Measurements from ENCODE around the gene AOPEP. TPM values are rescaled to one million over a fixed set of nuclear protein-coding genes. Genes with fewer than 3 reads are reported as not detected.
"Not testable (repeated sequence)": the region's sequence is repeated elsewhere in the genome, so short reads cannot be mapped to it uniquely, and the experiment has no call there.

Gene AOPEP
- total RNA-seq, 1 experiment from 2014 or later, result 32.4 TPM

- H3K4me1 Mint-ChIP-seq (ENCODE audit: insufficient read depth, unreplicated experiment), result peaks cover 34% of the 10 kb centered on the region
- intact Hi-C loops (cut with micrococcal nuclease), result loop anchor here (5.0 kb wide), 1 partner anchor 288 kb away; the partner anchor contains the start of gene AOPEP
- ChIA-PET POLR2A (interaction anchor here (1.1 to 7.1 kb wide), 6 partner anchors 7 to 232 kb away, joined by 3 to 134 read pairs (median 4); no protein-coding TSS in a partner anchor), CTCF (interaction anchor here (1.4 kb wide), 2 partner anchors 113 to 233 kb away, joined by 4 read pairs; no protein-coding TSS in a partner anchor)
- no peak for DNase-seq (ENCODE audit: unreplicated experiment)
- no peak overlapping the region for H3K27ac Mint-ChIP-seq (ENCODE audit: low read depth, unreplicated experiment)
- no peaks in the 10 kb centered on the region for H3K27me3 Mint-ChIP-seq (ENCODE audit: insufficient read depth, unreplicated experiment)
- no TSS peak for BruUV-seq (replicated peaks)
- H3K36me3 Mint-ChIP-seq (ENCODE audit: insufficient read depth, unreplicated experiment), result peaks cover 83% of the 10 kb centered on the region
- no peaks in the 10 kb centered on the region for H3K9me3 Mint-ChIP-seq (ENCODE audit: unreplicated experiment)
- H3K4me3 Mint-ChIP-seq (ENCODE audit: unreplicated experiment), result no peak overlapping the region
- TF ChIP-seq CTCF (IDR thresholded peaks at IDR 0.05; ENCODE audit: unreplicated experiment), result no peak
Measured at GRCh38 chr9:95015569-95015968, 289.1 kb downstream of the AOPEP start.

GRCh38 chr9:95017062-95017461 is 290.6 kb downstream of the AOPEP start:
- Mint-ChIP-seq H3K36me3 (ENCODE audit: insufficient read depth, unreplicated experiment) (peaks cover 83% of the 10 kb centered on the region), H3K4me1 (ENCODE audit: insufficient read depth, unreplicated experiment) (peaks cover 41% of the 10 kb centered on the region), H3K4me3 (ENCODE audit: unreplicated experiment) (no peak overlapping the region), H3K27ac (ENCODE audit: low read depth, unreplicated experiment) (peak overlapping the region; percentile 94), H3K9me3 (ENCODE audit: unreplicated experiment) (no peaks in the 10 kb centered on the region), H3K27me3 (ENCODE audit: insufficient read depth, unreplicated experiment) (no peaks in the 10 kb centered on the region)
- no peak for TF ChIP-seq CTCF (IDR thresholded peaks at IDR 0.05; ENCODE audit: unreplicated experiment)
- BruUV-seq (replicated peaks), result no TSS peak
- ChIA-PET CTCF (interaction anchor here (0.6 to 1.7 kb wide), 6 partner anchors 9 to 235 kb away, joined by 3 to 5 read pairs (median 4); no protein-coding TSS in a partner anchor), POLR2A (interaction anchor here (0.6 to 7.1 kb wide), 14 partner anchors 8 to 234 kb away, joined by 3 to 134 read pairs (median 4); no protein-coding TSS in a partner anchor)
- intact Hi-C loops (cut with micrococcal nuclease), result loop anchor here (5.0 kb wide), 1 partner anchor 290 kb away; the partner anchor contains the start of gene AOPEP
- peak; percentile 37 for DNase-seq (ENCODE audit: unreplicated experiment)

- peaks cover 41% of the 10 kb centered on the region for H3K4me1 Mint-ChIP-seq (ENCODE audit: insufficient read depth, unreplicated experiment)
- H3K9me3 Mint-ChIP-seq (ENCODE audit: unreplicated experiment), result no peaks in the 10 kb centered on the region
- DNase-seq (ENCODE audit: unreplicated experiment), result peak; percentile 43
- no TSS peak for BruUV-seq (replicated peaks)
- H3K27me3 Mint-ChIP-seq (ENCODE audit: insufficient read depth, unreplicated experiment), result no peaks in the 10 kb centered on the region
- no peak for TF ChIP-seq CTCF (IDR thresholded peaks at IDR 0.05; ENCODE audit: unreplicated experiment)
- peak overlapping the region; percentile 94 for H3K27ac Mint-ChIP-seq (ENCODE audit: low read depth, unreplicated experiment)
- intact Hi-C loops (cut with micrococcal nuclease), result loop anchor here (1.0 to 5.0 kb wide), 2 partner anchors 234 to 290 kb away; partner anchors contain the start of gene AOPEP
- POLR2A ChIA-PET, result interaction anchor here (0.6 to 7.1 kb wide), 10 partner anchors 9 to 235 kb away, joined by 3 to 134 read pairs (median 12); no protein-coding TSS in a partner anchor
- peaks cover 83% of the 10 kb centered on the region for H3K36me3 Mint-ChIP-seq (ENCODE audit: insufficient read depth, unreplicated experiment)
- CTCF ChIA-PET, result interaction anchor here (0.7 to 1.7 kb wide), 4 partner anchors 10 to 64 kb away, joined by 4 to 5 read pairs (median 4); no protein-coding TSS in a partner anchor
- H3K4me3 Mint-ChIP-seq (ENCODE audit: unreplicated experiment), result peak overlapping the region; percentile 31
Measured at GRCh38 chr9:95017661-95018060, 291.2 kb downstream of the AOPEP start.

GRCh38 chr9:95018099-95018936 is 291.8 kb downstream of the AOPEP start:
- no peak for TF ChIP-seq CTCF (IDR thresholded peaks at IDR 0.05; ENCODE audit: unreplicated experiment)
- intact Hi-C loops (cut with micrococcal nuclease), result loop anchor here (1.0 to 5.0 kb wide), 2 partner anchors 235 to 291 kb away; partner anchors contain the start of gene AOPEP

GRCh38 chr9:95020644-95021043 is 294.1 kb downstream of the AOPEP start:
- H3K4me3 Mint-ChIP-seq (ENCODE audit: unreplicated experiment); H3K27me3 Mint-ChIP-seq (ENCODE audit: insufficient read depth, unreplicated experiment); DNase-seq (ENCODE audit: unreplicated experiment); H3K9me3 Mint-ChIP-seq (ENCODE audit: unreplicated experiment); intact Hi-C loops (cut with micrococcal nuclease); BruUV-seq (replicated peaks): not testable (repeated sequence)
- ChIA-PET CTCF (interaction anchor here (0.7 to 1.9 kb wide), 2 partner anchors 339 to 736 kb away, joined by 3 to 6 read pairs; no protein-coding TSS in a partner anchor), POLR2A (interaction anchor here (0.9 to 7.1 kb wide), 7 partner anchors 10 to 238 kb away, joined by 3 to 134 read pairs (median 6); no protein-coding TSS in a partner anchor)
- peaks cover 91% of the 10 kb centered on the region for H3K36me3 Mint-ChIP-seq (ENCODE audit: insufficient read depth, unreplicated experiment)
- peak overlapping the region; percentile 94 for H3K27ac Mint-ChIP-seq (ENCODE audit: low read depth, unreplicated experiment)
- H3K4me1 Mint-ChIP-seq (ENCODE audit: insufficient read depth, unreplicated experiment), result peaks cover 48% of the 10 kb centered on the region

More at GRCh38 chr9:95018099-95018936, 291.8 kb downstream of the AOPEP start:
- Mint-ChIP-seq H3K9me3 (ENCODE audit: unreplicated experiment) (no peaks in the 10 kb centered on the region), H3K27ac (ENCODE audit: low read depth, unreplicated experiment) (peak overlapping the region; percentile 94), H3K36me3 (ENCODE audit: insufficient read depth, unreplicated experiment) (peaks cover 90% of the 10 kb centered on the region), H3K4me3 (ENCODE audit: unreplicated experiment) (peak overlapping the region; percentile 31), H3K27me3 (ENCODE audit: insufficient read depth, unreplicated experiment) (no peaks in the 10 kb centered on the region), H3K4me1 (ENCODE audit: insufficient read depth, unreplicated experiment) (peaks cover 41% of the 10 kb centered on the region)
- DNase-seq (ENCODE audit: unreplicated experiment), result peak; percentile 97
- BruUV-seq (replicated peaks), result TSS peak; percentile 80
- POLR2A ChIA-PET, result interaction anchor here (0.6 to 7.1 kb wide), 17 partner anchors 10 to 235 kb away, joined by 3 to 134 read pairs (median 6); no protein-coding TSS in a partner anchor
- CTCF ChIA-PET, result interaction anchor here (0.6 to 2.4 kb wide), 5 partner anchors 35 to 337 kb away, joined by 4 to 11 read pairs (median 5); no protein-coding TSS in a partner anchor

Data from MCF 10A (cell line).